OCI-LY3 (cell line): ENCODE data around the gene EFCAB11.

ENCODE experiments used
- H2AFZ ChIP-seq: fragments of 200-600, 300-600 bp; shearing (Covaris generic); 2 replicates; pipeline ENCODE4 v1.6.0; 2014; ENCODE audit warnings: antibody characterized with exemption, low read depth, low read length
- H3K27ac ChIP-seq: fragments of 200-600, 300-600 bp; sonication (generic); 2 replicates; pipeline ENCODE4 v1.5.1; 2014; ENCODE audit warnings: mild to moderate bottlenecking, low read length, moderate library complexity, mixed read lengths
- H3K27me3 ChIP-seq: fragments of 200-600, 300-600 bp; sonication (generic); 2 replicates; pipeline ENCODE4 v1.6.1; 2014; ENCODE audit warnings: low read depth, low read length, mixed read lengths
- H3K36me3 ChIP-seq: fragments of 200-600, 300-600 bp; sonication (generic); replicated peaks from 2 replicates; pipeline ENCODE3; 2014; ENCODE audit warnings: low read depth, low read length, mixed read lengths
- H3K4me1 ChIP-seq: fragments of 300-600, 200-600 bp; sonication (generic); 2 replicates; pipeline ENCODE4 v1.6.1; 2014; ENCODE audit warnings: low read length, mixed read lengths
- H3K4me2 ChIP-seq: fragments of 200-600, 300-600 bp; sonication (generic); 2 replicates; pipeline ENCODE4 v1.6.1; 2014; ENCODE audit warnings: low read length, mixed read lengths
- H3K4me3 ChIP-seq: fragments of 300-600, 200-600 bp; sonication (generic); 2 replicates; pipeline ENCODE4 v1.5.1; 2014; ENCODE audit warnings: antibody characterized with exemption, mild to moderate bottlenecking, low read length, moderate library complexity
- H3K79me2 ChIP-seq: fragments of 300-600, 200-600 bp; shearing (Covaris generic); 2 replicates; pipeline ENCODE4 v1.6.1; 2014; ENCODE audit warnings: mild to moderate bottlenecking, low read length, mixed read lengths
- H3K9ac ChIP-seq: fragments of 300-600, 200-600 bp; shearing (Covaris generic); 2 replicates; pipeline ENCODE4 v1.6.0; 2014; ENCODE audit warnings: mild to moderate bottlenecking, low read length, moderate library complexity
- H3K9me3 ChIP-seq: fragments of 200-600, 300-600 bp; shearing (Covaris generic); 2 replicates; pipeline ENCODE4 v1.6.1; 2014; ENCODE audit warnings: low read length, mixed read lengths; ENCODE audit not compliant: insufficient read depth
- H4K20me1 ChIP-seq: fragments of 200-600, 300-600 bp; sonication (generic); 2 replicates; pipeline ENCODE4 v1.6.1; 2016; ENCODE audit warnings: low read length, mixed read lengths; ENCODE audit not compliant: insufficient read depth
- EZH2phosphoT487 ChIP-seq: fragments of 200-600 bp; shearing (Covaris generic); IDR thresholded peaks from 2 replicates; pipeline ENCODE4 v1.6.1; 2018; ENCODE audit warnings: antibody characterized with exemption, mixed run types, low read depth
- TF ChIP-seq, protein P1 (sequence below): fragments of 200-600, 300-600 bp; sonication (generic); IDR thresholded peaks from 2 replicates; pipeline ENCODE4 v1.5.1; 2014; ENCODE audit warnings: antibody characterized with exemption, low read length, low read depth

Gene EFCAB11

DNA sequence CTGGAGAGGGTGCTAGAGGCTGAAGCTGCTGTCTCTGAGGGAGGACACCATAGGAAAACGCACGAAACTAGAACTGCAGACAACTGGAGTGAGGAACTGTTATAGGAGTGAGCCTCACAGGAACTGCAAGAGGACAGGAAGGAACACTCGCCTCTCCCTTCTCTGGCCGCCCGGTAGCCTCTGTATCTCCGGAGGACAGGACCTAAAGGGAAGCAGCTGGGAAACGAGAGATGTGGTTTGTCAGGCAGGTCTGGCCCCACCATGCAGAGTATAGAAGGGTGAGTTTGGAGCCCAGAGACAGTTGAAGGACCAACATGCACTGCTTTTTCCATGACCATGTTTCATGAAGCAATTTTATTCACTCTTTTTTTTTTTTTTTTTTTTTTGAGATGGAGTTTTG is 127.3 kb downstream of the EFCAB11 start:
- Histone ChIP-seq H3K4me1 (no peaks in the 10 kb centered on the region), H3K9me3 (peaks cover 8% of the 10 kb centered on the region), H3K9ac (no peak overlapping the region), H4K20me1 (no peaks in the 10 kb centered on the region), H3K4me3 (no peak overlapping the region), H3K36me3 (no peaks in the 10 kb centered on the region), H2AFZ (no peak overlapping the region), H3K27ac (no peak overlapping the region), H3K79me2 (no peaks in the 10 kb centered on the region), H3K27me3 (no peaks in the 10 kb centered on the region), H3K4me2 (no peak overlapping the region)
- TF ChIP-seq EZH2phosphoT487, result no peak
- TF ChIP-seq, protein P1, sequence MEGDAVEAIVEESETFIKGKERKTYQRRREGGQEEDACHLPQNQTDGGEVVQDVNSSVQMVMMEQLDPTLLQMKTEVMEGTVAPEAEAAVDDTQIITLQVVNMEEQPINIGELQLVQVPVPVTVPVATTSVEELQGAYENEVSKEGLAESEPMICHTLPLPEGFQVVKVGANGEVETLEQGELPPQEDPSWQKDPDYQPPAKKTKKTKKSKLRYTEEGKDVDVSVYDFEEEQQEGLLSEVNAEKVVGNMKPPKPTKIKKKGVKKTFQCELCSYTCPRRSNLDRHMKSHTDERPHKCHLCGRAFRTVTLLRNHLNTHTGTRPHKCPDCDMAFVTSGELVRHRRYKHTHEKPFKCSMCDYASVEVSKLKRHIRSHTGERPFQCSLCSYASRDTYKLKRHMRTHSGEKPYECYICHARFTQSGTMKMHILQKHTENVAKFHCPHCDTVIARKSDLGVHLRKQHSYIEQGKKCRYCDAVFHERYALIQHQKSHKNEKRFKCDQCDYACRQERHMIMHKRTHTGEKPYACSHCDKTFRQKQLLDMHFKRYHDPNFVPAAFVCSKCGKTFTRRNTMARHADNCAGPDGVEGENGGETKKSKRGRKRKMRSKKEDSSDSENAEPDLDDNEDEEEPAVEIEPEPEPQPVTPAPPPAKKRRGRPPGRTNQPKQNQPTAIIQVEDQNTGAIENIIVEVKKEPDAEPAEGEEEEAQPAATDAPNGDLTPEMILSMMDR, result no peak

DNA sequence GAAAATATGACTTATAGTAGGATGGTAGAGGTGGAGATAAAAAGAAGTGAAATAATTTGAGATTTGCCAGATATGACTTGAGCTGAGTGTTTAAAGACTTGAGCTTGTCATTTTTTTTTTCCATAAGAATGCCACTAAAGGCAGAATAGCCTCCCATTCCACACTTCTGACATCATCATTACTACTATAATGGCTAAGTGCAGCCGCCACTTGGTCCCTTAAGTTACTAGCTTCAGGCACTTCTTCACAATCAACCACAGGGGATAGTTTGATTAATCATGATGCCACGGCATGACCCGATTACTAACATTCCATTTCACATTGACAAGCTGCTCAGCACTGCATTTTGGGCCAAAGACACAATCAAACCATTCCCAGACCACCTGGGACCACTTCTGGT is 127.9 kb downstream of the EFCAB11 start:
- H3K4me2 ChIP-seq, result no peak overlapping the region
- no peaks in the 10 kb centered on the region for H3K79me2 ChIP-seq
- no peak overlapping the region for H2AFZ ChIP-seq
- H3K4me3 ChIP-seq, result no peak overlapping the region
- peaks cover 8% of the 10 kb centered on the region for H3K9me3 ChIP-seq
- no peaks in the 10 kb centered on the region for H3K27me3 ChIP-seq
- H3K9ac ChIP-seq, result no peak overlapping the region
- no peaks in the 10 kb centered on the region for H3K36me3 ChIP-seq
- TF ChIP-seq EZH2phosphoT487, result no peak
- TF ChIP-seq, protein P1, result no peak
- no peak overlapping the region for H3K27ac ChIP-seq
- no peaks in the 10 kb centered on the region for H3K4me1 ChIP-seq
- H4K20me1 ChIP-seq, result no peaks in the 10 kb centered on the region

DNA sequence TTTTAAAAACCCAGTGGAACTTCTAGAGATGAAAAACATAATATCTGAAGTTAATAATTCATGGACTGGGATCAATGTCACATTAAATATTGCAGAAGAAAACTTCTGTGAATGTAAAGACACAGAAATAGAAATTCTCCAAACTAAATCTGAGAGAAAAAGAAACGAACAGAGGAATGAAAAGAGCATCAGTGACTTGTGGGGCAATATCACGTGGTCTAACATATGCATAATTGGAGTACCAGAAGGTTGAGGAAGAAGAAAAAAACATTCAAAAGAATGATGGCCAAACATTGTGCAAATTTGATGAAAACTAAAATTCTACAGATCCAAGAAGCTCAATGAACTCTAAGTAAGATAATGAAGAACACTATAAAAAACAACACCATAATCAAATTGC is 130.8 kb downstream of the EFCAB11 start:
- Histone ChIP-seq H3K27ac (no peak overlapping the region), H3K27me3 (no peaks in the 10 kb centered on the region), H3K36me3 (no peaks in the 10 kb centered on the region), H3K79me2 (no peaks in the 10 kb centered on the region), H3K4me2 (no peak overlapping the region), H3K9ac (no peak overlapping the region), H3K9me3 (peaks cover 8% of the 10 kb centered on the region), H3K4me1 (no peaks in the 10 kb centered on the region), H4K20me1 (no peaks in the 10 kb centered on the region), H2AFZ (no peak overlapping the region), H3K4me3 (no peak overlapping the region)
- TF ChIP-seq EZH2phosphoT487, result no peak
- TF ChIP-seq, protein P1, result no peak

DNA sequence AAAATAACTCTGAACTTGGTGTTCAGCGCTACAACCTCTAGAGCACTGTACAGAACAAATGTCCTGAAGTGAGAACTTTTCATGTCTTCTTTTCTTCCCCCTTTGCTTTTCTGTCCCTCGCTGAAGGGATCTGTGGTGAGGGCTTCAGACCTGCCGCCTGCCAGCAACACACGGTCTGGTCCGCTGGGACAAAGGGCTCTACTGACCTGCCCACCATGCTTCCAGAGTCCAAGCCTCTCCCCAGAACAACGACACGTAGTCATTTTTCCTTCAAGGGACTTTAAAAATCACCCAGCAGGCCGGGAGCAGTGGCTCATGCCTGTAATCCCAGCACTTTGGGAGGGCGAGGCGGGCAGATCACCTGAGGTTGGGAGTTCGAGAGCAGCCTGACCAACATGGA is 140.4 kb downstream of the EFCAB11 start:
- no peaks in the 10 kb centered on the region for H4K20me1 ChIP-seq
- no peaks in the 10 kb centered on the region for H3K9me3 ChIP-seq
- H2AFZ ChIP-seq, result no peak overlapping the region
- no peak for TF ChIP-seq EZH2phosphoT487
- TF ChIP-seq, protein P1, result no peak
- H3K27ac ChIP-seq, result no peak overlapping the region
- no peaks in the 10 kb centered on the region for H3K36me3 ChIP-seq
- no peak overlapping the region for H3K9ac ChIP-seq
- H3K4me2 ChIP-seq, result no peak overlapping the region
- H3K79me2 ChIP-seq, result no peaks in the 10 kb centered on the region
- H3K4me1 ChIP-seq, result no peaks in the 10 kb centered on the region
- no peaks in the 10 kb centered on the region for H3K27me3 ChIP-seq
- no peak overlapping the region for H3K4me3 ChIP-seq
